HG02943 (cell line): ENCODE results near the gene CLSTN2.

ENCODE experiments used
- ATAC-seq: cut with Tn5 transposase; IDR thresholded peaks from one replicate; pipeline ENCODE4 v1.9.1; 2021; ENCODE audit warnings: mild to moderate bottlenecking, low read depth, moderate library complexity; ENCODE audit not compliant: unreplicated experiment

CLSTN2 gene

GRCh38 chr3:140557476-140557875 is 622.5 kb downstream of the CLSTN2 start:
- ATAC-seq, result no peak

- no peak for ATAC-seq
Measured at GRCh38 chr3:140559546-140559945, 624.6 kb downstream of the CLSTN2 start.

- ATAC-seq, result no peak
Measured at GRCh38 chr3:140563206-140563760, 628.3 kb downstream of the CLSTN2 start.

- no peak for ATAC-seq
Measured at GRCh38 chr3:140568131-140568530, 633.1 kb downstream of the CLSTN2 start.

- no peak for ATAC-seq
Measured at GRCh38 chr3:140568842-140569520, 634.0 kb downstream of the CLSTN2 start.

DNA sequence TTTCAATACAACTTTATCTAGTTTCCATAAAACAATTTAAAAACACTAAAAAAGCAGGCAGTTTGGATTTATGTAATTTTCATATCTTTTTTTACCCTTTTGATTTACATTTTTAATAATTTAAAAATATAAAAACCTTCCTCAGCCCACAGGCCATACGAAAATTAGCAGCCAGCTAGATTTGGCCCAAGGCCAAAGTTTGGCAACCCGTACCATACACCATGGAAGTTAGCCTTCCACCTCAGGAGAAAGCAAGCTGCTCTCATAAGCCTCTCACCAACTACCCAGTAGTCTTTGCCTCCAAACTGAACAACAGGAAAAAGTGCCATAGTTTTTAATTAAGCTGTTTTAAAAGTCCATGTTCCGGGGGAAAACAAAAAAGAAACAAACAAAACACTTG is 635.6 kb downstream of the CLSTN2 start:
- ATAC-seq, result no peak

DNA sequence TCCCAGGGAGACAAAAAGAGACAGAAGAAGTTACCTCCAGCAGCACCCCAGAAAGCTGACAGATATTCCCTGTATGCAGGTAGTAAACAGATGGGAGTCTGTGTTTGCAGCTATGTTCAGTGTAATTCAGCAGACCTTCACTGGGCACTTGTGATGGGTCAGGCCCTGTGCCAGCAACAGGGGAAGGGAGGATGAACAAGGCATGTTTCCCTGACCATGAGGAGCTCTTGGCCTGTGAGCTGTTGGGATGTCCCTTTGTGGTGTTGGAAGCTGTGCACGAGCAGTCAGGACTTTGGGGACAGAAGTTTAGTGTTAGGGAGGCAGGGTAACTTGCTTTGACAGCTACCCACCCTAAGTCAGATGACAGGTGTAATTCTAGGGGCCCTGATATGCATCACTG is 636.9 kb downstream of the CLSTN2 start:
- no peak for ATAC-seq

GRCh38 chr3:140572334-140572733 is 637.3 kb downstream of the CLSTN2 start:
- ATAC-seq, result no peak

GRCh38 chr3:140573011-140573410 is 638.0 kb downstream of the CLSTN2 start:
- no peak for ATAC-seq

- ATAC-seq, result no peak
Measured at GRCh38 chr3:140574375-140574774, 639.4 kb downstream of the CLSTN2 start.

DNA sequence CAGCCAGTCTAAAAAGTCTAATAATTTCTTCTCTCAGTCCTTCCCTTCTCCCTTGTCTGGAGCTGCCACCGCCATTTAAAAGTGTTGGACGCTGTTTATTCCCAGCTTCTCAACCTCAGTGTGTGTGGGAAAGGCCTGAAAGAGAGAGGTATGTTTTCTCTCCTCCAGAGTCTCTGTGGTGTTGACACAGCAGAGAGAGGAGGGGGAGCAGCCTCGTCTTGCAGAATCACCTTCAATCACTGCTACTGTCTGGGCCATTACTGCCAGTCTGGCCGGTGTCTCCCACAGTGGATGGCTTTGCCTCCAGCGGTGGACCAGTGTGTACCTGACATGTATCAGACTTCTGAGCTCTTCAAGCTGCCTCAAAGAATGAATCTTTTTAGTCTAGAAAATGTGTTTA is 641.5 kb downstream of the CLSTN2 start:
- ATAC-seq, result no peak

DNA sequence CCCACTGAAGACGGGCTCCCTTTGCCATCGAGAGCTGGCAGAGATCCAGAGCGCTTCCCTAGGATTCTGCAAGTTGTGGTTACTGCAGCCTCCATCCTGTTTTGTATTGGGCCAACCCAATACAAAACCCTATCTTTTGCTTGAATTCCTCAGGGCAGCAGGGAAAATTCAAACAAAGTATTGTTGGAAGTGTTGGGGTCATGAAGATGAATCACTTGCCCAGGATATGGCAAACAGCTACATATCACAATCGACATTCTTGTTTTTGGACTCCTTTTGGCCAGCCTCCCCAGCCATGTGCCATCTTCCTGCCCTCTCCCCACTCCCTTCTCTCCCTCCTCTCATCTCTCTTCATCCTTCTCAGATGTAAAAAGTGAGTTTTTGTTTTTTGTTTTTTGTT is 642.9 kb downstream of the CLSTN2 start:
- ATAC-seq, result no peak

DNA sequence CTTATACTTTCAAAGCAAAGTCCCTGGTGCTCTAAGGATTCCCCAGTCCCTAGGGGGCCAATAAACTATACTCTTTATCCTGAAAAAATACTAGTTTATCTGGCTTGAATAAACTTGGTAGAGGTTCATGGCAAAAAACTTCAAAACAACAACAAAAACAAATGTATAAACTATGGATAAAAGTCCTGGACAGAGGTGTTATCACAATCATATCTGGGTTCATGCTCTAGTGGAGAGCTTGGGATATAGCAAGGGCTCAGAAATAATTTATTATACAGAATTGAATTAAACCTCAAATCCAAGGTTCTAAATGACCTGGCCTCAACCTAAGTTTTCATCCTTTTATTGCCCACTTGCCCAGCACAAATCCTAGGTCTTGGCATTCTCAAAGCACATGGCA is 644.3 kb downstream of the CLSTN2 start:
- ATAC-seq, result no peak

GRCh38 chr3:140580746-140581145 is 645.8 kb downstream of the CLSTN2 start:
- no peak for ATAC-seq

DNA sequence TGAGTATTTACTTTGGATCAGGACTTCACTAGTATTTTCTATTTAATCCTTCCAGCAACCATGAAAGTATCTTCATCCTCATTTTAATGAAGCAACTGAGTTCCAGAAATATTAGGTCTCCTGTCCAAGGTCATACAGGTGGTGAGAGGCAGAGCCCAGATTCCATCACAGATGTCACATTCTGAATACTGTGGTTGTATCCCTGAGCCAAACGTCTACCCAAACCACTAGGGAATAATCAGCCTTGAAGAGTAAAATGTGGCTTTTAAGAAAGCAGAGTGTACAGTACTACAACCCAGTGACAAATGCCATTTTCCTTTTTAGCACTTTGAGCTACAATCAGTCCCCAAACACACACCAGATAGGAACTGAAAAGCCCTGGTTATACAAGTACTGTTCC is 649.6 kb downstream of the CLSTN2 start:
- no peak for ATAC-seq

DNA sequence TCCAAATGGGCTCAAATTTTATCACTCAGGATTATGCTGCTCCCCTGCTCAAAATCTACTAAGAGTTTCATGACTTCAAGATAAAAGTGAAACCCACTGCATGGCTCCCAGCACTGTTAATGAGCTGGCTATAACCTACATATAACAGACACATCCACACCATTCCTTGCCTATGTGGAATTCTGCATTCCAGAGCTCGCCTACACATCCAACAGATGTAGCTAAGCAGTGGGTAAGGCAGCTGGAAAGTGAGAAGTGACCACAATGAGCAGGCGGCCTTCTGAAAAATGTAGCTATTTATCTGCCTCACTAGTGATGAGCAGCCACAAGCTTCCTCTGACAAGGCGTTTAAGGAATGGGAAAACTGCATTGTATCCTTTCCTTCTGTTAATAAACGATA is 650.8 kb downstream of the CLSTN2 start:
- ATAC-seq, result no peak

DNA sequence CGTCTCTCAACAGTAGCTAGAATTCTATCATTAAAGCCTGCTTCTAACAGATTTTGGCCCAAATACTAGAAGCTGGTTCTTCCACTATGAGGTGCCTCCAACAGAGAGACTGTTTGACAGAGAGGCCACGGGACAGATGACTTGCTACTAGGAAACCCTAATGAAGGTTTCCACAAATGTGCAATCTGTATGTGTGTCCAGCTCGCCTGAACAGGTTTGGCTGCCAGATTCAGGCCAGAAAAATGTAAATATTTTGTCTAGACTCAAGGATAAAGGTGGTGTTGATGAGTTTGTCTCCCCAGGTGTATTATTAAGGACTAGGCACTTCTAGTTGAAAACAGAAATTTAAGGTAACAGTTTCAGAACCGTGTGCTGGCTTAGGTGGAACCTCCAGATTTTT is 651.3 kb downstream of the CLSTN2 start:
- no peak for ATAC-seq

- no peak for ATAC-seq
Measured at GRCh38 chr3:140588558-140588957, 653.6 kb downstream of the CLSTN2 start.

DNA sequence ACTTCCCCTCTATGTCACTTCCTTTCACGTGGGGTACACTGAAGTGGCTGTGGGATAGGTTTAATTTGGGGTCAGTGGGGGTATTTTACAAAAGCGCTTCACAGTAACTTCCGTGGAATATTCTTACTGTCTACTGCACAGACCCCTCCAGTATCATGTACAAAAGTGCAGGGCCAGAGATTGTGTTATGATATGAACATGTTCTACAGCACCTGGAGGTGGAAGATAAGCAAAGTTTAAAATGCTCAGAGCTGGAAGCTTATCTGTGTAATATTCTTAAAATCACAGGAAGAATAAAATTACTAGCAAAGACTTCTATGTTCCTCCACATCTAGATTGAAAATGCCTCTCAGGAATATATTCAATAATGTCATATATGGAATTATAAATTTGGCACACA is 658.8 kb downstream of the CLSTN2 start:
- ATAC-seq, result no peak

GRCh38 chr3:140595295-140595694 is 660.3 kb downstream of the CLSTN2 start:
- ATAC-seq, result no peak

DNA sequence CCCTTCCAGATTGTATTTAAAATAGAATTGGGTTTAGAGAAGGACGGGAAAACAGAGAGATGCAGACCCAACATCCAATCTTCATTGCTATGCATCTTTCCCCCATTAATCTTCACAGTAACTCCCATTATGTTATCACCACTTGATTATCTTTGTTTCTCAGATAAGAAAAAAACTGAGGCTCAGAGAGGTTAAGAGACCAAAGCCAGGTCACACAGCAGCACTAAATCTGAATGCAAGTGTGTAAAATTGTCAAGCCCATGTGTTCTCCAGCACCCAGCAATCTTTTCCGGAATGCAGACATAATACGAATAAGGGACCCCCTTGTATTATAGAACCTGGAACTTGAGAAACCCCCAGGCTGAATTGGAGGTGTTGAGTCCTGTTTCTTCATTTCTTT is 662.4 kb downstream of the CLSTN2 start:
- ATAC-seq, result no peak

DNA sequence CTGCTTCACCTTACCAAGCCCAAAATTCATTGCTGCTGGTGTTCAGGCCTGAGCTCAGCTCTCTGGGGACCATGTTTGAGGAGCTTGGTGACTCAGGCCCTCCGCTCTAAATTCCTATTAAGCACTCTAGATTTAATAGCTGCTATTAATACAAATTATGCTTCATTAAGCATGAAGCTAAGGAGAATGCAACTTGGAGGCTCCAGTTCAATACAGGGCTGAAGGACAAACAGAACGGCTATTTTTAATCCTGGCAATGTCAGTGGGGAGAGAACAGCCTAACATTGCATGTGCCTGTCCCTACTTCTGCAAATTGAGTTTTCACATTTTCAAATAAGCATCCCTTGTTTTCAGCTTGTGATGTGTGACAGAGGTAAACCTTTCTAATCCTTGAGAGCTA is 662.8 kb downstream of the CLSTN2 start:
- ATAC-seq, result no peak

GRCh38 chr3:140599009-140599408 is 664.0 kb downstream of the CLSTN2 start:
- ATAC-seq, result no peak
